Dedifferentiated amniotic fluid mesenchymal stem cell (primary cell): Measurements from ENCODE around the gene RPP25.
A peak's percentile ranks its signal among the peaks of the same experiment; 100 is the strongest.
"Not testable (repeated sequence)": the region's sequence is repeated elsewhere in the genome, so short reads cannot be mapped to it uniquely, and the experiment has no call there.

ENCODE experiments used
- DNase-seq: peaks from one replicate; pipeline ENCODE4 v3.0.0-alpha.2; 2016; ENCODE audit errors: extremely low spot score

RPP25 gene

DNA sequence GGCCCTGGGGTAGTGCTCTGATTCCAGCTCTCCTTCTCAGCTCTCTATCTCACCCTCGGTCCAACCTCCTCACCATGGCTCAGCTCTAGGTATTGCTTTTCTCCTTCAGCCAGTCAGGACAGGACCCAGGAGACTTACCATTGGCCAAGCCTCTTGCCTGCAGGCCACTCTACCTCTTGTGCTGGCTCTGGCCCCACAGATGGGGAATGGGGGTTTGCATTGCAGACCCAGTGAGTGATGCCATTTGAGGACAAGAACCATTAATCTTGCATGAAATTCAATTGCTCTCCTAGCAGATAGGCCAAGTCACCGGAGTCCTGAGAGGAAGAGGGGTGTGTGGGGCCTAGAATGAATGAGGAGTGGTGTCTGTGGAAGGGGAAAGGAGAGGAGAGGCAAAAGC is 6.1 kb upstream of the RPP25 start:
- DNase-seq: no peak

DNA sequence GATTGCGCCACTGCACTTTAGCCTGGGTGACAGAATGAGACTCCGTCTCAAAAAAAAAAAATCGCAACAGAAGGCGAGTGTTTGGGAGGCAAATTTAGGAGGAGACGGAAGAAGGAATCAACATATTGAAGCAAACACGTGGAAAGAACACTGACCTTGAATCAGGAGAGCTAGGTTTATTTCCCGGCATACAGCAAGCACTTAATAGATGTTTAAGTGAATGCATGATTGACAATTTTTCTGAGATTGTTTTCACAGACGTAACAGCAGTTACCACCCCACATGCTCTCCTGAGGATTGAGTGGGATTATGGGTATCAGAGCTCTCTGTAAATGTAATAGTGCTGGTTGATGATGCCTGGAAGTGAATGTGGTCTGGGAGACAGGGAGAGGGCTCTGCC is 5.6 kb upstream of the RPP25 start:
- DNase-seq: no peak

DNA sequence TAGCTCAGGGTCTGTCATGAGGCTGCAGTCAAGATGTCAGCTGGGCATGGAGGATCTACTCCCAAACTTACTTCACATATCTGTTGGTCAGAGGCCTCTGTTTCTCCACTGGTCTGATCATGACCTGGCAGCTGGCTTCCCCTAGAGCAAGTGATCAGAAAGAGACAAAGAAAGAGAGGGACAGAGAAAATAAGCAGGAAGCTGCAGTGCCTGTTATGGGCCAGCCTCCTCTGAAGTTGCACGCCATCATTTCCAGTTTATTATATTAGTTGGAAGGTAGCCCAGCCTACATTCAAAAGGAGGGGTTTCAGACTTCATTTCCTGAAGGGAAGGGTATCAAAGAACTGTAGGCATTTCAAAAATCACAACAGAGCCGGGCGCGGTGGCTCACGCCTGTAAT is 5.0 kb upstream of the RPP25 start:
- no peak for DNase-seq

DNA sequence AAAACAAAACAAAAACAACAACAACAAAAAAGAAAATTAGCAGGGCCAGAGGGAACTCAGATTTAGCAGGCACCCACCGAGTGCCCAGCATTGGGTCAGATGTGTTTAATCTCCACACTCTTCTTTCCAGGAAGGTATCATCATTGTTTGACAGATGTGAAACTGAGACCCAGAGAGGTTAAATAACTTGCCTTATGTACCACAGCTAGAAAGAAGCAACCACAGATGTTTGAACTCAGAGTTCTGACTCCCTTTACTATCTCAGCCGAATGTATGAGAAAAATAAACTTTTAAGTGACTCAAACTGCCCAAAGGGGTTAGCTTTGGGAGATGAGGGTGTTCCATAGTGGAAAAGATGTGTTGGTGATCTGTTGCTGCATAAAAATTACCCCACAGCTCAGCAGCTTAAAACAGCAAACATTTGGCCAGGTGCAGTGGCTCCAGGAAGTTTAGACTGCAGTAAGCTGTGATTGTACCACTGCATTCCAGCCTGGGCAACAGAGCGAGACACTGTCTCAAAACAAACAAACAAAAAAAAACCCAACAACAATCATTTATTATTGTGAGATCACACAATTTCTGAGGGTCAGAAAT is 4.5 kb upstream of the RPP25 start:
- DNase-seq: no peak

DNA sequence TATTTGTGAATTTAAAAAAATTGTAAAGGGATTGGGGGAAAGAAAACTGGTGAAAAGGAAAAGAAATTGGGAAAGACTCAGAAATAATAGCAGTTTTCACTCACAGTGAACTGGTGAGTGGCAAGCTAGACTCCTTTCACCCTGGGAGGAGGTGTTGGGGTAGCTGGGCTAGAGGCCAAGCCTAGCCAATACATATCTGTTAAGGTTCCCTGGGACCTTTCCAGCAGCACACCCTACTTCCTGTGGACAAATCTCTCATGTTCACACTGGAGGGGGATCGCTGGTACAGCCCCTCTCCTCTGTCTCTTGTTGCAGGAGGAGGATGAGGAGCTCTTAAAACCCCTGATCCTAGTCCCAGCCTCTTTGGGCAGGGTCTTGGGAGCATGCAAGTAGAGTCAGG is 3.7 kb upstream of the RPP25 start:
- no peak for DNase-seq

DNA sequence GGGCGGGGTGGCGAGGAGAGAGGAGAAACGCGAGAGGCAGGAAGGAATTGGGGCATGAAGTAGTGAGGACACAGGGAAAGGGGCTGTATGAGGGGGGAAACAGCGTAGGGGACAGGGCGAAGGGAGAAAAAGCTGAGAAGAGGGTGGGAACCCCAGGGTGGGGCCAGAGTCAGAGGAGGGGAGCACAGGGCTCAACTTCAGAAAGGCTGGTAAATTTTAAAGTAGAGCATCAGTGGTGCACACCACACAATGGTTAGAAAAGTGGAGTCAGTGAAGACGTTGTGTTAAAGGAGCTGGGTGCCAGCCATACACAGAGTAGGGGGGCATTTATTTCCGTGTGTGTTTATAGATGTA is 3.0 kb upstream of the RPP25 start:
- DNase-seq: no peak

DNA sequence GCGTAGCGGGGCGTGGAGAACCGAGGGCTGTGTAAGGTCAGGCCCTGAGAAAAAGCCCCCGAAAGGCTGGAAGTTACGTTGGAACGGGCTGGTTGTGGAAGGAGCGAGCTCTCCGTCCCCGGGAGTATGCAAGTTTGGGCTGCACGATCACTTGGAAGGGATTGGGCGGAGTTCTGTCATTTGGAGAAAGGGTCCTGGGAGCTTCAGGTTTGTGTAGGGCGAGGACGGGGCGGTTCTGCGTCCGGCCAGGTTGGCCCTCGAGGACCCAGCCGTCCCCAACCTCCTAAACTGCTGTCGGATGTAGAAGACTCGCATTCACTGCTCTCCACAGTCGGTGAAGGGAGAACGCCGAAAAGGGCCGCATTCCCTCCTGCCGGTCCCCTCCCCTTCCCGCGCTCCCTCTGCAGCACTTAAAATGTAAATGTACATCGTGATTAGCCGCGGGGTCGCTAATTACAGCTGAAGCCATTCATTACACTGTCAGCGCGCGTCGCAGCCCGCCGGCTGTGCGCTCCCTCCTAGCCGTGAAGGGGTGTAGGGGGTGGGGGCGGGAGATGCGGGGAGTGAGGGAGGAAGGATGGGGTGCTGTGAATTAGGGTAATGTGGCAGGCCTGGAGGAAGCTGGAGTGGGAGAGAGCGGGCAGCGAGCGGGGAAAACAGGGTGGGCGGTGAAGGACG is 2.5 kb upstream of the RPP25 start:
- no peak for DNase-seq

DNA sequence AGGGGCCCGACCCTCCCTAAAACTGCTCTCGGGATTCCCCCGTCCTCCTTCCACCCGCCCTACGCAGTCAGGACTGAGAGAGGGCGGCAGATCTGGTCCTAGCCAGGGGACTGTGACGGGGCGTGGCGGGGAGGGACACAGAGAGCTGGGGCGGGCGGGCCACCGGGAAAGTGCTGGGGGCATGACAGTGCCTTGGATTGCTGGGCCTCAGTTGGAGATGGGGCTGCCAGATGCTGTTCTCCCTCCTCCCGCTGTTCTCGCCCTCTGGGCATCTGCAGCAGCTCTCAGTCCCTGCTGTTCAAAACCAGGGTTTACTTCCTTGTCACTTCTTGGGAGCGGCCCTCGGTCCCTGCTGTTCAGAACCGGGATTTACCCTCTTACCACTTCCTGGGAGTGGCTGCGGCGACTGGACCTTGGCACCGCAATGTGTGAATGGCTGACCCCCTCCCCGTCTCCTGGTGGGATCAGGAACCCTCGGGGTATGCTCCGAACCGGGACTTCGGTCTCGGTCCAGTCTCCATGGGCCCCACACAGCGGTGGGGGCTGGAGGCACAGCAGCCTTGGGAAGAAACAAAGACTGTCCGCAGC is 1.8 kb upstream of the RPP25 start:
- DNase-seq: no peak

DNA sequence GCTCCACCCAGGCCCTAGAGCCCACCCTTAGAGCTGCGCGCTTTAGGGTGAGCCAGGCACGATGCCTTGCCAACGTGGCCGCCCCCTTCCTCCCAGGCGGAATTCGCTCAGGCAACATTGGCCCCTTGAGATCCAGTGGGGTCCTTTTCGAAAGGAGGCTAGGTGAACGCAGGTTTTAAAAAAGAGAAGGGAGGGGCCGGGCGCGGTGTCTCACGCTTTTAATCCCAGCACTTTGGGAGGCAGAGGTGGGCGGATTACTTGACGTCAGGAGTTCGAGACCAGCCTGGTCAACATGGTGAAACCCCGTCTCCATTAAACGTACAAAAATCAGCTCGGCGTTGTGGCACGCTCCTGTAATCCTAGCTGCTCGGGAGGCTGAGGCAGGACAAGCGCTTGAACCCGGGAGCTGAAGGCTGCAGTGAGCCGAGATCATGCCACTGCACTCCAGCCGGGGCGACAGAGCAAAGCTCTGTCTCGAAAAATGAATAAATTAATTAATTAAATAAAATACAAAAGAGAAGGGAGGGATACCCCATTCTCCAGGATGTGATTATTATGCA is 984 bp upstream of the RPP25 start:
- DNase-seq: no peak

DNA sequence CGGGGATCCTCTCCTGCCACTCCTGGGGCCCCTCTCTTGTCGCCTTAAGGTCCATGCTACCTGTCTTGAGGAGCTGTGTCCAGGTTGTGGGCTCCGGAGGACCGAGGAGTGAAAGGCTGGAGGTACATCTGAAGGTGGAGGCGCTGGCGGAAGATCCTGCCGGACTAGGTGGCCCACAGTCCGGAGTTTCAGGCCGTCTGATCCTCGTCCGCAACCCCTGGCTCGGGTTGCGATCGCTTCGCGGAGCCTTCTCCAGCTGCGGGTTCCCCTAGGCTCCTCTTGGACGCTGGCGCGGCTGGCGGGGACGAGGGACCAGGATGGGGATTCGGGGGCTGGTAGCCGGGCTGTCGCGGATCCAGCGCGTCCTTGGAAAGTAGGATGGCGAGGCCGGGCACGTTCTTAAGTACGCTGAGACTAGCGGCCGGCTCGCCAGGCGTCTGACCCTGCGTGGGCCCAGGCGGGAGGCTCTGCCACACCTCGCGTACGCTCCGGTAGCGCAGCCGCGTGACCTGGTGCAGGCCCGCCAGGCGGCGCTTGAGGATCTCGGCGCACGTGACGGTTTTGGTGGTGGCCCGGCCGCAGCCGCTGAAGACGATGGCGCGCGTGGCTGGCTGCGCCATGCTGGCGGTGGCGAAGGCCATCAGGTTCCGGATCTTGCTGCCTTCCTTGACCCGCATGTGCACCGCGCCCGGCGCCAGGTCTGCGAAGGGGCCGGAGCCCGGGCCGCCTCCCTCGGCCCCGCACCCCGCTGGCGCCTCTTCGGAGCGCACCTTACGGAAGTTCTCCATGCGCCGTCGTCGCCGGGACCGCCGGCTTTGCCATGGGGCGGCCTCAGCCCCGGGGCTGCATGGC is 550 bp downstream of the RPP25 start:
- no peak for DNase-seq

DNA sequence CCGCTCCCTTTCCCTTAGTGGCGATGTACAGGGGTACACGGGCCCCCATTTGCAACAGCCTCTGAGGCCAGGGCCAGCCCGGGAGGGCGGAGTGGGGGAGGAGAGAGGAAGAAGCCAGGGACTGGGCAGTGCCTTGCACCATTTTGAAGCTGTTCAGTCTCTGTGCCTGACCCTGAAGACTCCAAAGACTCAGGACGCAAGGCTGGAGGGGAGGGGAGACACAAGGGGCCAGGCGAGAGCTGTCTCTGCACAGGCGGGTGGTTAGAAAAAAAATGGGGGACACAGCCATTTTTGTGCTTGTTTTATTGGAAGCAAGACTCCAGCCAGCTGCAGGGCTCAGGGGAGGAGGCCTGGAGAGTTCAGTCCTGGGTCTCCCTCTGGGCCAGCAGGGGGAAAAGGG is 1.6 kb downstream of the RPP25 start:
- no peak for DNase-seq

DNA sequence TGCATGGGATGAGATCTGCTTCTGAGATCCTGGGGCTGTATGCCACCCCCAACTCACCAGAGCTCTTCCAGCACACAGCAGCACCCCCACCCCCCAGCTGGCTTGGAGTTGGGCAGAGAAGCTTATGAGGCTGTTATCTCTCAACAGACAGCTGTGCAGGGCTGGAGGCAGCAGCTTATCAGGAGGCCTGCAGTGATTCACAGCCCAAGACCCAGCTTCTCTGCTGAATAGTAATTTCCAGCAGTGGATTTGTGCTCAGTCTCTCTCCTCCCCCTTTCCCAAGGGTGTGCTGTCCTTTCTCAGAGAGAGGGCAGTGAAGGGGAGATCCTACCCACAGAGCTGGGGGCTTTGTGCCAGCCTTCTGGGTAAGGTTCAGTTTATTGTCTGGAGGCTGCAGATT is 2.1 kb downstream of the RPP25 start:
- DNase-seq: no peak

DNA sequence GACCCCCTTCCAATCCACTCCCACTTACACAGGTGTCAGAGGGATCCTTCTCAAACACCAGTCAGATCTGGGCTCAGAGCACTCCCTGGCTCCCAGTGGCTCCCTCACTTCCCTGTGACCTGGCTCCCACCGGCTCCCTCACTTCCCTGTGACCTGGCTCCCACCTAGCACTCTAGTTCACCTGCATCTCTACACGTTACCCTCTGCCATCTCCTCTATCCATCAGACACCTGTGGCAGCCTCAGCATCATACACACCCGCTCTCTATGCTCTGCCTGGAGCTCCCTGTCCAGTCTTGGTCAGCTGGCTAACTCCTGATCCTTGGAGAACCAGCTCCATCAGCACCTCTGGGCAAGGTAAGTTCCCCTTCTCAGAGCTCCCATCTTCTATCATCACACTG is 5.6 kb downstream of the RPP25 start:
- DNase-seq: no peak

DNA sequence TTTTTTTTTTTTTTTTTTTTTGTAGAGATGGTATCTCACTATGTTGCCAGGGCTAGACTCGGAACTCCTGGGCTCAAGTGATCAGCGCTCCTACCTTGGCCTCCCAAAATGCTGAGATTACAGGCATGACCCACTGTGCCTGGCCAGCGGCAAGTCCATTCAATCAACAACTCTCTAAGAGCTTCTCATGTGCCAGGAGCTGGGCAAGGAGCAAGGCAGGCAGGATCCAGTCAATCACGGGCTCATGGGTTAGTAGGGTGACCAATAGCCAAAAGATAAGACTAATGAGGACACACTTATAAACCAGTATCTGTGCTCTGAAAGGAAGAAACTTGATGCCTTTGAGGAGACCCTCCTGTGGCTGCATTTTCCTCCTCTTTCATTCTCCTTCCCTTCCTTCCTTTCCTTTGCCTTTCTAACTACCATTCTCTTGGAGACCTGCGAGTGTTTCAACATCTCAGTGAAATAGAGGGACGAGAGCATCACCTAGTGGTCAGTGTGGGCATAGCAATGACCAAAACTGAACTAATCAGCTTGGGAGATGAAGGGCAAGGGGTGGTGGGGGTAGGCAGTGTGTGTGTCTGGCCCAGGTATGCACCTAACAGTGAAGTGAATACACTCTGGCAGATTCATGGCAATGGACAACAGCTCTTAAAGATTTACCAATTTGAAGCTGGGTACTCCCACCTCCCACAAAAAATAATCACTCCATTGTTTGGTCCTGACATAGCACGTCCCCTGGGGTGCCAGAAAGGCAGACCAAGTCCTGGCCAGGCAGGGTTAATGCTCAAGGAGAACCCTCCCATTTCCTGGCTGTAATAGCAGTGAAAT is 6.3 kb downstream of the RPP25 start:
- DNase-seq: peak; percentile 85

DNA sequence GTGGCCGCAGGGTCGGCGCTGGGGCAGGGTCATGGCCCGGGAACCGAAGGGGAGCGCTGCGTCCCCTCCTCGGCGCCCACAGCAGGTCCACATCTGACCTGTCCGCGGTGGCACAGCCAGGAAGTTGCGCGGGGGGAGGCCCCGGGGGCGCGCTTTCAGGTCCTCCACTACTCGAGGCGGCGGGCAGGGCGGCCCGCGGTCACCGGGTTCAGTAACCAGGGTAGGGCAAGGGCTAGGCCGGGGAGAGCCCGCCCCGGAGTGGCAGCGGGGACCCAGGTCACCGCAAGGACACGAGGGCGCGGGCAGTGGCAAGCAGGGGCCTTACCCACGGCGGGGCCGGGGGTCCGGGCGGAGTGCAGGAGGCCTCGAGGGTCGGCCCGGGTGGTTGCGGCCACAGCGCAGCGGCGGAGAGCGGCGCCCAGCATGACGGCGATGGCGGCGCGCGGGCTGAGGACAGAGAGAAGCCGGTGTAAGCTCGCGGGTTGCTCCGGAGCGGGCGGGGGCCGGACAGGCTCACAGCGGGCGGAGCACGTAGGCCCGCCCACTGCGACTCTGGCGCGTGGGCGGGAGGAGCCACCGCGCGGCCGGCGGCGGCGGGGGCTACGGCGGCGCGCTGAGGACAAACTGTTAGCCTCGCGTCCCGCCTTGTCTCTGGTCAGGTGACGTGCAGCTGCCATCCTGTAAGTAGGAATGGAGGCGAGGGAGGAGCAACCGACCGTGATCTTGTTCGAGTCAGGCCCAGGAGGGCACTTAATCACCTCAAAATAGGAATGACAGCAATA is 18.8 kb downstream of the RPP25 start, which contains the start of gene COX5A:
Gene COX5A (minus strand): TSS at position 484 of the 782 bp plus-strand sequence. CDS start 59 bp downstream, at position 425.
- DNase-seq: peak; percentile 94

DNA sequence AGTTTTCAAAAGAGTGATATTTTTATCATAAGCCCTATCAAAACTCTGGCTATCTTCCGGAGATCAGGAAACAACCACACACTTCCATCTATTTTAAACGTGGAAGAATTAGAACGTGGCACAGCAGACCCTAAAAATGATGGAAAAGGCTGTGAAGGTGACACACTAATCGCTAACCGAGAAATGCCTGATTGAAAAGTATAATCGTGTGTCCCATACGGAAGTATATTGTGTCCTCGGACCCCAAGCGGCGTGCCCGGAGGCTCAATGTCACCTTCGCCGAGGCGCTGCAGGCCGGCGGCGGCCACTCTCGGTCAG is 19.3 kb downstream of the RPP25 start:
- no peak for DNase-seq

DNA sequence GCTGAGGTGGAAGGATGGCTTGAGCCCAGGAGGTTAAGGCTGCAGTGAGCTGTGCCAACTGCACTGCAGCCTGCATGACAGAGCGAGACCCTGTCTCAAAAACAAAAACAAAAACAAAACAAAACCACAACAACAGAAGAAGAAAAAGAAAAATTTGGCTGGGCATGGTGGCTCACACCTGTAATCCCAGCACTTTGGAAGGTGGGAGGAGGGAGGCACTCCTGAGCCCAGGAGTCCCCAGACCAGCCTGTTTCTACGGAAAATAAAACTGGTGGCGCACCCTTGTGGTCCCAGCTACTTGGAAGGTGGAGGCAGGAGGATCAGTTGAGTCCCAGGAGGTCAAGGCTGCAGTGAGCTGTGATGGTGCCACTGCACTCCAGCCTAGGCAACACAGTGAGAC is 21.4 kb downstream of the RPP25 start:
- DNase-seq: not testable (repeated sequence)

DNA sequence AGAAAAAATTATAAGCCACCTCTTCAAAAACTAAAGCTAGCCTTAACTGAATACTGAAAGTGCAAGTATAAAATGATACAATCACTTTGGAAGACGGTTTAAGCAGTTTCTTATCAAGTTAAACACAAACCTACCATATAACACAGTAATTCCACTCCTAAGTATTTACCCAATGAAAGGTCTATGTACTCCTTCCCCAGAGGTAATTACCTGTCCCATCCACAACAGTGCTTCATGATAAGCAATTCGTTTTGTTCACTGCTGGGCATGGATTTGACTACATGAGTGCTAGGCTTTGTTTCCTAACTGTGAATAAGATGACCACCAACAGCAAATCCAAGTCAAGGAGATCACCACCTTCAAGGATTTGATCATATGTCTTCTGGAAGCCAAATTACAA is 23.0 kb downstream of the RPP25 start:
- no peak for DNase-seq

DNA sequence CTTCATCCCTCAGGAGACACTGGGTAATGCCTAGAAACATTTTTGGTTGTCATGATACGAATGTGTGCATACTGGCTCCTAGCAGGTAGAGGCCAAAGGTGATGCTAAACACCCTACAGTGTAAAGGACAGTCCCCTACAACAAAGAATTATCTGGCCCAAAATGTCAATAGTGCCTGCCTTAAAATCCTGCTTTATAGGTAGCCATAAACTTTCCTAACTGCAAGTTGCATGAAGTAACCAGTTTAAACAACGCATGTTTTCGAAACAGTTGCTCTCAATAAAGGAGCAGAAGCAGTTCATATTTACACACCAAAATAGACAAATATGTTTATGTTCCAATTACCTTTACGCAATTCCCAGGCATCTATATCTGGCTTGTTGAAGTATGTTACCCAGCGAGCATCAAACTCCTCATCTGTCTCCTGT is 27.8 kb downstream of the RPP25 start:
- DNase-seq: no peak

DNA sequence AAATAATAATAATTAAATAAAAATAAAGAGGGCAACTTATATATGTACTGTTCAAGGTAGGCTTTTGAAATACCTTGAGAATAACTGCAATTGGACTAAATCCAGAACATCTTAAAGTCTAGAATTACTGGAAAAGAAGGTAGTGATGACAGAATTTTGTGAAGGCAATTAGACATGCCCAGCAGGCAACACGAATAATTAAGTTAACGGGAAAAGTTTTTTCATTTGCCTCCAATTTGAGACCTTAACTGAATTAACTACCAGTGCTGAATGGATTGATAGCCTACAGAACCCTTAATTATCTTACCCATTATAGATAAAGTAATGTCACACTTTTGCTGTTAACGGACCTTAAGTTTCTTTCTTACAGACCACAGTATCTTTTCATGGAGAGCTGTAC is 32.0 kb downstream of the RPP25 start:
- no peak for DNase-seq

DNA sequence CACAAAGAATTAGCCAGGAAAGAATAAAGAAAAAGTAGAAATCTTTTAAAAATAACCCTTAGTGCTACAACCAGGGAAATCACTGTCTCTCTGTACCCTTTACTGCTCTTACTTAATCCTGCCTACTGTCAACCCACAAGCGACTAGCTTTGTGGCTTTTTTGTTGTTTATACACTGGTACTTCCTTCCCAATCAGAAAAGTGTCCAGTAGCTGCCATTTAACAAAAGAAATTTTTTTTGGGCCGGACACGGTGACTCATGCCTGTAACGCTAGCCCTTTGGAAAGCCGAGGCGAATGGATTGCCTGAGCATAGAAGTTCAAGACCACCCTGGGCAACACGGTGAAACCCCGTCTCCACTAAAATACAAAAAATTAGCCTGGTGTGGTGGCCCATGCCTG is 36.1 kb downstream of the RPP25 start:
- DNase-seq: no peak
